Smooth muscle cell (in vitro differentiated cells): ENCODE data around the gene PSMF1. TPM values are rescaled to one million over a fixed set of nuclear protein-coding genes. Genes with fewer than 3 reads are reported as not detected.

Experiments
- DNase-seq: peaks from one replicate; lab custom pipeline; 2025; ENCODE audit not compliant: unreplicated experiment; lab: John Stamatoyannopoulos, UW
- H2AFZ ChIP-seq: fragments of 200-600 bp; sonication (generic); 2 replicates; pipeline ENCODE4 v1.6.0; 2016; ENCODE audit warnings: antibody characterized with exemption, low read depth, mild to moderate bottlenecking
- H3F3A ChIP-seq: fragments of 200-600 bp; sonication (generic); 2 replicates; pipeline ENCODE4 v1.6.0; 2017; ENCODE audit warnings: antibody characterized with exemption, low read depth
- H3K27ac ChIP-seq: fragments of 200-600 bp; sonication (generic); 2 replicates; pipeline ENCODE4 v1.5.1; 2016; ENCODE audit warnings: low read depth, mild to moderate bottlenecking
- H3K27me3 ChIP-seq: fragments of 200-600 bp; sonication (generic); 2 replicates; pipeline ENCODE4 v1.6.1; 2016; ENCODE audit warnings: low read depth, mild to moderate bottlenecking
- H3K36me3 ChIP-seq: fragments of 200-600 bp; sonication (generic); 2 replicates; pipeline ENCODE4 v1.5.1; 2016; ENCODE audit warnings: low read depth
- H3K4me1 ChIP-seq: fragments of 200-600 bp; sonication (generic); 2 replicates; pipeline ENCODE4 v1.5.1; 2016; ENCODE audit warnings: low read depth
- H3K4me2 ChIP-seq: fragments of 200-600 bp; sonication (generic); 2 replicates; pipeline ENCODE4 v1.6.0; 2016; ENCODE audit warnings: mild to moderate bottlenecking
- H3K4me3 ChIP-seq: fragments of 200-600 bp; sonication (generic); 2 replicates; pipeline ENCODE4 v1.5.1; 2016; ENCODE audit warnings: mild to moderate bottlenecking
- H3K79me2 ChIP-seq: fragments of 200-600 bp; sonication (generic); 2 replicates; pipeline ENCODE4 v1.6.0; 2016; ENCODE audit warnings: low read depth, mild to moderate bottlenecking
- H3K9ac ChIP-seq: fragments of 200-600 bp; sonication (generic); 2 replicates; pipeline ENCODE4 v1.6.0; 2016; ENCODE audit warnings: low read depth
- H3K9me3 ChIP-seq: fragments of 200-600 bp; sonication (generic); replicated peaks from 2 replicates; pipeline ENCODE4 v1.5.1; 2016; ENCODE audit warnings: low read depth
- H4K20me1 ChIP-seq: fragments of 200-600 bp; sonication (generic); 2 replicates; pipeline ENCODE4 v1.6.0; 2016; ENCODE audit warnings: low read depth
- WGBS: methylation state at CpG from one replicate; pipeline ENCODE4 v1.1.7; 2016; ENCODE audit warnings: low lambda C conversion rate; 5-methylcytosine and 5-hydroxymethylcytosine counted together
- polyA plus RNA-seq: library from polyadenylated mRNA; unstranded; fragments of >200 nt; fragmentation: Nextera tagmentation; extraction: Ambion mirVana; gene quantifications from 2 replicates; pipeline ENCODE4 v1.2.1, GENCODE V29; 2016
- total RNA-seq: library from RNA; depleted of rRNA; stranded (reverse); fragments of >200 nt; gene quantifications from 2 replicates; pipeline ENCODE4 v1.2.3, GENCODE V29; 2014
- TF ChIP-seq, protein P1 (sequence below): fragments of 200-600 bp; sonication (generic); IDR thresholded peaks from 2 replicates; pipeline ENCODE4 v1.5.1; 2017; ENCODE audit warnings: borderline replicate concordance, mild to moderate bottlenecking, antibody characterized with exemption; ENCODE audit not compliant: insufficient read depth, poor library complexity, severe bottlenecking

Gene PSMF1
- total and polyA plus RNA-seq, 2 experiments from 2014 or later: 120 to 246 TPM

GRCh38 chr20:1184260-1184637 is 65.8 kb downstream of the PSMF1 start:
- Histone ChIP-seq H3F3A (no peaks in the 10 kb centered on the region), H3K36me3 (no peaks in the 10 kb centered on the region), H4K20me1 (no peaks in the 10 kb centered on the region), H3K27ac (no peak overlapping the region), H3K4me3 (peak overlapping the region; percentile 55), H3K9me3 (no peaks in the 10 kb centered on the region), H3K4me1 (no peaks in the 10 kb centered on the region), H3K4me2 (peak overlapping the region; percentile 90), H3K79me2 (no peaks in the 10 kb centered on the region), H3K27me3 (peaks cover 32% of the 10 kb centered on the region), H2AFZ (no peak overlapping the region), H3K9ac (no peak overlapping the region)
- DNase-seq: no peak
- WGBS: 62% methylated on average over 13 of the region's 13 CpGs
- TF ChIP-seq, protein P1, sequence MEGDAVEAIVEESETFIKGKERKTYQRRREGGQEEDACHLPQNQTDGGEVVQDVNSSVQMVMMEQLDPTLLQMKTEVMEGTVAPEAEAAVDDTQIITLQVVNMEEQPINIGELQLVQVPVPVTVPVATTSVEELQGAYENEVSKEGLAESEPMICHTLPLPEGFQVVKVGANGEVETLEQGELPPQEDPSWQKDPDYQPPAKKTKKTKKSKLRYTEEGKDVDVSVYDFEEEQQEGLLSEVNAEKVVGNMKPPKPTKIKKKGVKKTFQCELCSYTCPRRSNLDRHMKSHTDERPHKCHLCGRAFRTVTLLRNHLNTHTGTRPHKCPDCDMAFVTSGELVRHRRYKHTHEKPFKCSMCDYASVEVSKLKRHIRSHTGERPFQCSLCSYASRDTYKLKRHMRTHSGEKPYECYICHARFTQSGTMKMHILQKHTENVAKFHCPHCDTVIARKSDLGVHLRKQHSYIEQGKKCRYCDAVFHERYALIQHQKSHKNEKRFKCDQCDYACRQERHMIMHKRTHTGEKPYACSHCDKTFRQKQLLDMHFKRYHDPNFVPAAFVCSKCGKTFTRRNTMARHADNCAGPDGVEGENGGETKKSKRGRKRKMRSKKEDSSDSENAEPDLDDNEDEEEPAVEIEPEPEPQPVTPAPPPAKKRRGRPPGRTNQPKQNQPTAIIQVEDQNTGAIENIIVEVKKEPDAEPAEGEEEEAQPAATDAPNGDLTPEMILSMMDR: no peak

- Histone ChIP-seq H3K4me1 (no peaks in the 10 kb centered on the region), H2AFZ (no peak within 1 kb of the TSS), H3F3A (no peaks in the 10 kb centered on the region), H3K36me3 (no peaks in the 10 kb centered on the region), H3K27me3 (peaks cover 32% of the 10 kb centered on the region), H4K20me1 (no peaks in the 10 kb centered on the region), H3K4me2 (peak within 1 kb of the TSS; percentile 90), H3K27ac (no peak within 1 kb of the TSS), H3K9ac (no peak within 1 kb of the TSS), H3K9me3 (no peaks in the 10 kb centered on the region), H3K79me2 (no peaks in the 10 kb centered on the region), H3K4me3 (peak within 1 kb of the TSS; percentile 55)
- TF ChIP-seq, protein P1: no peak
- 8% methylated on average over 29 of the region's 76 CpGs for WGBS
- no peak for DNase-seq
Measured at GRCh38 chr20:1184638-1185315, 66.4 kb downstream of the PSMF1 start, which contains the start of gene TMEM74B. TMEM74B (minus strand) TSS chr20:1184981; CDS start chr20:1183801, 1,180 bp downstream.

DNA sequence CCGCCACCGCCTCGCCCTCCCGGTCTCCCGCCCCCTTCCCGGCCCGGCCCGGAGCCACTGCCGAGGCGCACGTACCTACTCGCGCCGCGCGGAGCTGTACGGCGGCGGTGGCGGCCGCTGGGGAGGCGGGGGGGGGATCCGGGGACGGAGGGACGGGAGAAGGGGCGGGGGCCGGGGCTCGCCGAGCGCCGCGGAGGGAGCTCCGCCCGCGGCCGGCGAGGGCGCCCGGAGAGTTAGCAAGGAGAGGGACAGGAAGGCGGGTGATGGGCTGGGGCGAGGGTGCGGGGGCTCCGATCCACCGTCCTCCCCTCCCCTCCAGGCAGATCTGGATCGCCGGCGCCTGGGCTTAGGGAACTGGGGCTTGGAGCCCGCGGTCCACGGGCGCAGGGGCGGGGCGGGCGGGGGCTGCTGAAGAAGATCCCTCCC is 66.9 kb downstream of the PSMF1 start:
- H3K9me3 ChIP-seq: no peaks in the 10 kb centered on the region
- peaks cover 32% of the 10 kb centered on the region for H3K27me3 ChIP-seq
- peak overlapping the region; percentile 90 for H3K4me2 ChIP-seq
- H3F3A ChIP-seq: no peaks in the 10 kb centered on the region
- H3K79me2 ChIP-seq: no peaks in the 10 kb centered on the region
- H3K4me3 ChIP-seq: peak overlapping the region; percentile 55
- DNase-seq: no peak
- H3K36me3 ChIP-seq: no peaks in the 10 kb centered on the region
- TF ChIP-seq, protein P1: no peak
- no peak overlapping the region for H2AFZ ChIP-seq
- WGBS: no CpG with 5 or more reads among the region's 54 CpGs
- H3K4me1 ChIP-seq: no peaks in the 10 kb centered on the region
- no peaks in the 10 kb centered on the region for H4K20me1 ChIP-seq
- H3K27ac ChIP-seq: no peak overlapping the region
- H3K9ac ChIP-seq: no peak overlapping the region
